ENCODE results near the gene NHS.

Gene NHS

DNA sequence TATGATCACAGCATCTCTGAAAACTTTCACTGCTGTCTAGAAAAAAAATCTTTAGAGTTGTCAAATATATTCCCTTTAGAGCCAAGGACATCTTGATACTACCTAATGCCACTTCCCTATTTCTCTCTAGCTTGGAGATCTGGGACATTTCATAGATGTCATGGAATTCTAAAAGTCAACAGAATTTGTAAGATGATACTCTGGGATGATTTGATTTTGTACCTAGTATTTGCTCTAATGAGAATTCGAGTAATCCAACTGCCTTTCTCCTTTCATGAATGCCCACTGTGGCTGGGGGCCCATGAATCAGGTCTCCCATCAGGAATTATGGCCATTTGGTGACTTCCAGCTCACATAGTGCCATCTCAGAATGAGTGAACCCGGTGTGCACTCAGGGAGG is 73.2 kb downstream of the NHS start:
- no peak for DNase-seq (ENCODE audit: low read depth in 2 of 2)

DNA sequence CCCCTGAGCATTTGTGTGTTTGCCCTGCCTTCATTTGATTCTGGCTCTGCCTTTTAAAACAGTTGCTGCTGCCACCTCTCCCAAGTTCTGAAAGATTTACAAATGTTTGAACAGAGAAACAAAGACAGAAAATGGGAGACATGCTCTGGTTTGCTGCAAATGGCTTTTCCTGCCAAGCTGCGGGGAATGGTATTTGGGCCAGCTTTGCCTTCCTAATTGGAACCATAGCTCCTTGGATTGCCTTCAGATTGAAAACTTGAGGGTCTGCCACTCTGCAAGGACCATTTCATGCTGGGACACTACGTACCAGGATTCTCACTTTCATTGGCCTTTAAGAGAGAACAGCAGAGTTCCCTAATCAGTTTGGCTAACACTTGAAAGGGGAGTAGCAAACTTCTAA is 74.9 kb downstream of the NHS start:
- DNase-seq (ENCODE audit: low read depth in 2 of 2): no peak

GRCh38 chrX:17453788-17454187 is 78.8 kb downstream of the NHS start:
- DNase-seq (ENCODE audit: low read depth in 2 of 2): no peak

- DNase-seq (ENCODE audit: low read depth in 2 of 2): no peak
Measured at GRCh38 chrX:17456526-17456925, 81.5 kb downstream of the NHS start.

DNA sequence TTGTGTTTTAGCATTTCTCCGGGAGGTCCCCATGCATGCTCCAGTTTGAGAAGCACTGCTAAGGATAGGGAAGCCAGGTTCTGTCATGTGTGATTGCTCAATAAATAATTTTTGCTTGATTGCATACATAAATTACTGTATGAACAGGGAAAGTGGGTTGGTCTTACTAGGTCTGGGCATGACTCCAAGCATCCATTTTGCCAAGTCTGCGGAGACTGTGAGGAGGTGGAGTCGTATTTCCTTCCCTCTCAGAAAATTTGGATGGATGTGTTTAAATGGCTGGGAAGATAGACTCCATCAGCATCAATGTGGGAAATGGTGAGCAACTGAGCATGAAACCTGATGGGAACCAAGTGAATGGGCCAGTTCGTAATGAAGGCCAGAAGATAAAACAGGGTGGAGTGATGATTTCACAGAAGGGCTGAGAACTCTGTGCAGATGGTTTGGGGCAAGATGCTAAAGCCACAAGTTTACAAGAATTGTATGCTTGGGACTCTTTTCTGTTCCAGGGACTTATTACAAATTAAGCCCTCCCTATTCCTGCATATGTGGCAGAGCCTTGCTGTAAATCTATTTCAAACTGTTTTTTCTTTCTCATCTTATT is 84.1 kb downstream of the NHS start:
- no peak for DNase-seq (ENCODE audit: low read depth in 2 of 2)

DNA sequence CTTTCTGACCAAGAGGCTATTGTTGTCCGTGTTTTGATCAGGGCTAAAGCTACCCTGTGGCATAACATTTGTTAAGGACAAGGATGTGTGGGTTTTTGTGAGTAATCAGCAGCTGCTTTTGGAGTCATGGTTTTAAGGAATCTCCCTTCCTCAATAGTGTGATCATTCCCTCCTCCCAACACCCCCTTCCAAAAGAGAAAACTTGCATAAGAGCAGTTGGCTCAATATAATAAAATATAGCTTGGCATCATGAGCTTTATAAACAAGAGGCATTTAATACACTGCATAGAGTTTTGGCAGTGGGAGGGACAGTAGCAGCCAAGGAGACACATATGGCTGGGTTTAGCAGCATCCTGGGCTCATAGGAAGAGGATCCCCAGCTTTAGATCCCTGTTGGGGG is 84.7 kb downstream of the NHS start:
- no peak for DNase-seq (ENCODE audit: low read depth in 2 of 2)

DNA sequence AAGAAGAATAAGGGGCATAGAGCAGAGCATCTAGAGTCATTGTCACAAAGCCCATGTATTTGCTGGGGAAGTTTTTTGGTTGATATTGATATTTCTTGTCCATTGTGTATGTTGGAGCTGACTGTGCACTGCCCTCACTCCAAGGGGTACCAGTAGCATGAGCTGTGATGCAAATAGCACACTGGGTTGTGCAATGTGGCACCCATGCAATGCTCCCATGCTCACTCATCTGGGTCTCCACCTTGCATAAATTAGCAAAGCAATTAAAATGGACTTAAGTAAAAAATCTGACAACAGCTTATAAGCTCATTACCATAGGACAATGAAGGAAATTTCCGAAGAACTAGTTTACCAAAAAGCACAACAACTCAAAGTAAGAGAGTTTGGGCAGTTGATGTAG is 87.9 kb downstream of the NHS start:
- no peak for DNase-seq (ENCODE audit: low read depth in 2 of 2)

GRCh38 chrX:17464194-17464593 is 89.2 kb downstream of the NHS start:
- no peak for DNase-seq (ENCODE audit: low read depth in 2 of 2)

GRCh38 chrX:17465201-17465600 is 90.2 kb downstream of the NHS start:
- DNase-seq (ENCODE audit: low read depth in 2 of 2): no peak

DNA sequence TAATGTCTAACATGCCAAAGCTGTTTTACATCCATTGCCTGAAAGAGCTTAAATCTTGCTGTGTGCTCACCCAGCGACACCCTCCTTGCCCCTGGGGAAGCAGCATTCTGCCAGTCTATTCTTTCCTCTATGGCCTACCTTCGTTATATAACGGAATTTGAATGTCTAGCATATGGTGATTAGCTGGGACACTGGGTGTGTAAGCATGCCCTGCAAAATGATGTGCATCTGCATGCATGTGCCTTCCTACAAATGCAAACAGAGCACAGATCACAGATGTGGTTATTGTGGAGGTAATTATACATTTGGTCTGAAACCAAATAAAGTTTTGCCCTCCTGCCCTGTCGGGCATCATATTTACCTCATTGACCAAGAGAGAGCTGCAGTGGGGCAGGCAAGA is 90.8 kb downstream of the NHS start:
- DNase-seq (ENCODE audit: low read depth in 2 of 2): no peak

- no peak for DNase-seq (ENCODE audit: low read depth in 2 of 2)
Measured at GRCh38 chrX:17470136-17470535, 95.1 kb downstream of the NHS start.

- no peak for DNase-seq (ENCODE audit: low read depth in 2 of 2)
Measured at GRCh38 chrX:17471121-17471520, 96.1 kb downstream of the NHS start.

DNA sequence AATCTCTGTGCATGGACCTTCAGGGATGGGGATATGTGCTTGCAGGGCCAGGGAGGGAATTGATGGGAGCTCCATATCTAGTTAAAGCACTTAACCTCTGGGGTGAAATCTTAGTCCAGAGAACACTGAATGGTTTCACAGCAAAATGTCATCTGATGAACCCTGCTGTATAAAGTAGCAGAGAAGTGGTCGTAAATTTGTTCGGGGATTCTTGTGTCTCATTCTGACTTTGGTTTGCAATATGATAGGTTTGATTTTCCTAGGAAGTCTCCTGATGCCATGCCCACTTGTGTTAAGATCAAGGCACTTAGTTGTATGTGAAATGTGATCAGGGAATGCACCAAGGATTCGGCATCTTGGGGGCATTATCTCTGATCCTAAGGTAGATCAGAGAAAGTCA is 96.9 kb downstream of the NHS start:
- no peak for DNase-seq (ENCODE audit: low read depth in 2 of 2)

- no peak for DNase-seq (ENCODE audit: low read depth in 2 of 2)
Measured at GRCh38 chrX:17472424-17472823, 97.4 kb downstream of the NHS start.

- DNase-seq (ENCODE audit: low read depth in 2 of 2): no peak
Measured at GRCh38 chrX:17473021-17473420, 98.0 kb downstream of the NHS start.

- no peak for DNase-seq (ENCODE audit: low read depth in 2 of 2)
Measured at GRCh38 chrX:17474892-17475291, 99.9 kb downstream of the NHS start.

DNA sequence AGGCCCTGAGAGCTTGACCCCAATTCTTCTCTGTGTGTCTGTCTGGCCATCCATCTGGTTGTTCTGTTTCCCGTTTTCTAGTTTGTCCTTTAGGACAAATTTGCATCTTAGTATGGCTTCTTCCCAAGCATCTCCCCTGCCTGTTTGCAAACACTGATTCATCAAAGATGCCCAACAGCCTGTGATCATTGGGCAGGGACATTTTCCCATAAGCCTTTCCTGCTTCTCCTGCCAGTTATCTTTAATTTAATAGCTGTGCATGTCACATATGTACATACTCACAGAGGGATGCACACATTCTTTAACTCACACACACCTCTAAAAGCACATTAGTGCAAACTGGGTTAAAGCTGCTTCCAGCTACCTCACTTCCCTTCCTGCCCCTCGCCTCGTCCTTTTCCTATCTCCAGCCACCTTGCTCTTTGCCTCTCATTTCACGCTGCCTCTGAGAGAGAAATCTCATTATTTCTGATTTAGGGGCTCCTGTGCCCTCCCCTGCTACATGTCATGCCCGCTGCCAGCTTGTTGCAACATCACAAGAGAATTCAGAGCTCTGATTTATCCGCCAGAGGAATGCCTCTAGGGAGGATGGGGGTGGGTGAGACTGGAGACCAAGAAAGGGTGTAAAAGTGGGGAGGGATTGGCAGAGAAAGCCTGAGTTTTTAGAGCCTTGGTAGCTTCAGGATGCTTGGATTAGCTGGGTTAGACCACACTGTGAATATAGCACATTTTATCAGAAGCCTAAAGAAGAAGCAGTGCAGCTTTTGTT is 100.6 kb downstream of the NHS start:
- DNase-seq (ENCODE audit: low read depth in 2 of 2): no peak

GRCh38 chrX:17476411-17476810 is 101.4 kb downstream of the NHS start:
- no peak for DNase-seq (ENCODE audit: low read depth in 2 of 2)

GRCh38 chrX:17481086-17481485 is 106.1 kb downstream of the NHS start:
- DNase-seq (ENCODE audit: low read depth in 2 of 2): no peak

- no peak for DNase-seq (ENCODE audit: low read depth in 2 of 2)
Measured at GRCh38 chrX:17484592-17484991, 109.6 kb downstream of the NHS start.

GRCh38 chrX:17485391-17485790 is 110.4 kb downstream of the NHS start:
- DNase-seq (ENCODE audit: low read depth in 2 of 2): no peak

GRCh38 chrX:17488036-17488435 is 113.0 kb downstream of the NHS start:
- no peak for DNase-seq (ENCODE audit: low read depth in 2 of 2)

DNA sequence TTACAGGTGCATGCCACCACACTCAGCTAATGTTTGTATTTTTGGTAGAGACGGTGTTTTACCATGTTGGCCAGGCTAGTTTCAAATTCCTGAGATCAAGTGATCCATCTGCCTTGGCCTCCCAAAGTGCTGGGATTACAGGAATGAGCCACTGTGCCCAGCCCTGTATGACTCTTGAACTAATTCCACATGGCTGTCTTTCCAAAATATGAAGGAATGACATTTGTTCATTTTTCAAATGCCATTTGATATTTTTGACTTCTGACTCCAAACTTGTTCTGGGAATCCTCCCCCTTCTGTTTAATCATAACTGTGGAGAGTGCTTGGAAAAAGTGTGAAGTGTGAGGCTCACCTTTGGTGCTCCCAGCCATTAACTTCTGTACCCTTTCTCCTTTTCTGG is 119.2 kb downstream of the NHS start:
- no peak for DNase-seq (ENCODE audit: low read depth in 2 of 2)

DNA sequence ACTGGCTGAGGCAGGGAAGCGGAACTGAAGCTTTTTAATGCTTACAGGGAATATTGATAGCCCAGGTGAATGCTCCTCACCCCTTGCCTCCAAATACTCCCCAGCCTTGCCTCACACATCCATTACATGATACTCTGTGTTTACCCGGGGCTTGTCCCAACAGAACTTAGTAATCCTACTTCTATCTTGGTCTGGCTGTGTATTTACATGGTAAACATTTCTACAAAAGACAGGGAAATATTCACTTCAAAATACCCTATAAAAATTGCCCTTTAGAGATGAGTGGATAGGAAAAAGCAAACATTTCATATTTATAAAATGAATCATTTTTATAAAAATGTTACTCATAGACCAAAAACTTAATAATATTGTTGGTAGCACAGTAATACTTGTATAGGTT is 120.1 kb downstream of the NHS start:
- DNase-seq (ENCODE audit: low read depth in 2 of 2): no peak
